IMR-90 (cell line): ENCODE measurements around the gene PYGM. TPM values are rescaled to one million over a fixed set of nuclear protein-coding genes. Genes with fewer than 3 reads are reported as not detected.

Experiments used
- ATAC-seq: fragments of 200-7000 bp; cut with Tn5 transposase; 2 replicates; pipeline ENCODE4 v1.9.1; 2020; ENCODE audit warnings: low read depth, mild to moderate bottlenecking, moderate library complexity
- BruUV-seq: library from RNA; stranded (reverse); fragments of 400-500 nt; replicated peaks from 2 replicates; lab custom pipeline; 2021; lab: Mats Ljungman, UMichigan
- CTCF ChIA-PET: fragments of 300-600 bp; formaldehyde crosslinking; extraction: SDS; loops from one replicate; lab custom pipeline; 2021; ENCODE audit warnings: antibody characterized with exemption; lab: Yijun Ruan, JAX
- POLR2A ChIA-PET: fragments of 300-600 bp; sonication (Branson Sonifier 250); formaldehyde crosslinking; loops from one replicate; lab custom pipeline; 2022; ENCODE audit warnings: antibody characterized with exemption; ENCODE audit not compliant: unreplicated experiment; lab: Charles Lee
- DNase-seq: peaks from one replicate; pipeline ENCODE4 v3.0.0; 2013
- H2AFZ ChIP-seq: replicated peaks from 2 replicates; pipeline ENCODE3; 2013; ENCODE audit warnings: low read length, mild to moderate bottlenecking; ENCODE audit not compliant: poor library complexity
- H2AK5ac ChIP-seq: 2 replicates; pipeline ENCODE4 v1.6.1; 2013; ENCODE audit warnings: low read depth, low read length, inconsistent platforms
- H2AK9ac ChIP-seq: replicated peaks from 2 replicates; pipeline ENCODE3; 2013; ENCODE audit warnings: mild to moderate bottlenecking, low read depth, low read length, moderate library complexity; ENCODE audit not compliant: poor library complexity
- H2BK120ac ChIP-seq: 2 replicates; pipeline ENCODE4 v1.6.1; 2013; ENCODE audit warnings: low read depth, low read length, inconsistent platforms
- H2BK15ac ChIP-seq: 3 replicates; pipeline ENCODE4 v1.6.1; 2013; ENCODE audit warnings: low read depth, low read length, inconsistent platforms
- H2BK20ac ChIP-seq: 2 replicates; pipeline ENCODE4 v1.6.1; 2013; ENCODE audit warnings: low read depth, mild to moderate bottlenecking, inconsistent platforms, low read length, moderate library complexity
- H2BK5ac ChIP-seq: 2 replicates; pipeline ENCODE4 v1.6.1; 2013; ENCODE audit warnings: mild to moderate bottlenecking, low read depth, low read length, inconsistent platforms; ENCODE audit not compliant: poor library complexity, severe bottlenecking
- H3K14ac ChIP-seq: replicated peaks from 2 replicates; pipeline ENCODE4 v1.6.1; 2013; ENCODE audit warnings: low read depth, low read length, inconsistent platforms
- H3K18ac ChIP-seq: 2 replicates; pipeline ENCODE4 v1.6.1; 2013; ENCODE audit warnings: low read depth, low read length, control low read depth
- H3K23ac ChIP-seq: 2 replicates; pipeline ENCODE4 v1.6.1; 2013; ENCODE audit warnings: low read depth, low read length, inconsistent platforms
- H3K27ac ChIP-seq: 2 replicates; pipeline ENCODE4 v1.5.1; 2013; ENCODE audit warnings: mild to moderate bottlenecking, control low read depth, low read length; ENCODE audit not compliant: insufficient read depth
- H3K27me3 ChIP-seq: 2 replicates; pipeline ENCODE4 v1.6.1; 2013; ENCODE audit warnings: low read length; ENCODE audit not compliant: control insufficient read depth, insufficient read depth
- H3K36me3 ChIP-seq: 2 replicates; pipeline ENCODE4 v1.6.1; 2013; ENCODE audit warnings: low read length, mixed read lengths; ENCODE audit not compliant: control insufficient read depth, insufficient read depth
- H3K4ac ChIP-seq: 2 replicates; pipeline ENCODE4 v1.6.1; 2013; ENCODE audit warnings: low read depth, low read length, inconsistent platforms
- H3K4me1 ChIP-seq: 2 replicates; pipeline ENCODE4 v1.6.1; 2013; ENCODE audit warnings: low read length, mixed read lengths; ENCODE audit not compliant: control insufficient read depth, insufficient read depth
- H3K4me2 ChIP-seq: 2 replicates; pipeline ENCODE4 v1.6.1; 2013; ENCODE audit warnings: low read depth, mild to moderate bottlenecking, control low read depth, low read length, moderate library complexity
- H3K4me3 ChIP-seq: 2 replicates; pipeline ENCODE4 v1.5.1; 2013; ENCODE audit warnings: low read depth, mild to moderate bottlenecking, control low read depth, low read length, moderate library complexity; ENCODE audit not compliant: insufficient read depth
- H3K56ac ChIP-seq: 2 replicates; pipeline ENCODE4 v1.6.1; 2013; ENCODE audit warnings: low read length, inconsistent platforms; ENCODE audit not compliant: insufficient read depth; ENCODE audit errors: extremely low read depth
- H3K79me1 ChIP-seq, 2 experiments: 2 replicates each; pipeline ENCODE4 v1.6.1; 2013; ENCODE audit warnings: low read length in 2 of 2, inconsistent platforms in 1 of 2, low read depth in 1 of 2
- H3K9ac ChIP-seq: 2 replicates; pipeline ENCODE4 v1.6.1; 2013; ENCODE audit warnings: low read depth, low read length, control low read depth
- H3K9me1 ChIP-seq: 2 replicates; pipeline ENCODE4 v1.6.1; 2013; ENCODE audit warnings: low read length, inconsistent platforms; ENCODE audit not compliant: insufficient read depth
- H3K9me3 ChIP-seq: 2 replicates; pipeline ENCODE4 v1.6.1; 2013; ENCODE audit warnings: low read length; ENCODE audit not compliant: control insufficient read depth, insufficient read depth
- H4K20me1 ChIP-seq: 2 replicates; pipeline ENCODE4 v1.6.1; 2013; ENCODE audit warnings: low read length, inconsistent platforms; ENCODE audit not compliant: insufficient read depth
- H4K5ac ChIP-seq: 2 replicates; pipeline ENCODE4 v1.6.1; 2013; ENCODE audit warnings: mild to moderate bottlenecking, low read depth, low read length, control low read depth
- H4K8ac ChIP-seq, 2 experiments: 2 replicates each; pipeline ENCODE4 v1.6.1; 2013; ENCODE audit warnings: low read depth in 2 of 2, low read length in 2 of 2, control low read depth in 1 of 2, inconsistent platforms in 1 of 2
- H4K91ac ChIP-seq: 2 replicates; pipeline ENCODE4 v1.6.1; 2013; ENCODE audit warnings: low read depth, low read length, inconsistent platforms; ENCODE audit not compliant: insufficient read depth
- BHLHE40 ChIP-seq: fragments of 150-350 bp; IDR thresholded peaks from 2 replicates; pipeline ENCODE4 v1.6.1; 2016; ENCODE audit warnings: mild to moderate bottlenecking, low read depth, low read length
- MAFK ChIP-seq: IDR thresholded peaks from 2 replicates; pipeline ENCODE4 v1.6.1; 2012; ENCODE audit warnings: low read depth, low read length, improper control_type of control experiment
- MAZ ChIP-seq: IDR thresholded peaks from 2 replicates; pipeline ENCODE4 v1.6.1; 2012; ENCODE audit warnings: low read depth, mild to moderate bottlenecking, low read length, improper control_type of control experiment, moderate library complexity, borderline replicate concordance
- WGBS, 2 experiments: methylation state at CpG; one replicate each; pipeline versions ENCODE4 v1.1.5 to v1.1.7; 2013; ENCODE audit warnings: missing lambda C conversion rate in 2 of 2; ENCODE audit not compliant: insufficient read length in 1 of 2; ENCODE audit errors: extremely low coverage in 2 of 2; 5-methylcytosine and 5-hydroxymethylcytosine counted together
- dilution Hi-C: fragments of 300-500 bp; cut with HindIII; formaldehyde crosslinking; loops from one replicate; pipeline ENCODE4 v1.14.3; 2018; ENCODE audit warnings: low sequenced_read_pairs; ENCODE audit not compliant: unreplicated experiment
- in situ Hi-C: fragments of 300-500 bp; cut with MboI; formaldehyde crosslinking; loops from 3 replicates; pipeline ENCODE4 v1.14.3; 2019; ENCODE audit warnings: low sequenced_read_pairs, inconsistent platforms, mixed read lengths
- intact Hi-C: fragments of 100-400 bp; cut with micrococcal nuclease; formaldehyde crosslinking; loops from 2 replicates; pipeline ENCODE4 v1.10.0; 2022
- polyA plus RNA-seq, 3 experiments: library from polyadenylated mRNA; depleted of rRNA; stranded (reverse); fragments of >200 nt; gene quantifications; 2 replicates each; pipeline ENCODE4 v1.2.3, GENCODE V29; 2012; ENCODE audit warnings: low replicate concordance in 1 of 3
- total RNA-seq: library from RNA; depleted of rRNA; stranded (reverse); fragments of >200 nt; gene quantifications from 2 replicates; pipeline ENCODE4 v1.2.3, GENCODE V29; 2012
- TF ChIP-seq, protein P1 (sequence below): fragments of 150-350 bp; IDR thresholded peaks from 2 replicates; pipeline ENCODE4 v1.6.1; 2016; ENCODE audit warnings: low read depth, mild to moderate bottlenecking, low read length, moderate library complexity, borderline replicate concordance

The PYGM gene
- total and polyA plus RNA-seq, 2 of the 4 experiments (the other 2 are of a cell fraction), result 0.18 to 0.21 TPM

DNA sequence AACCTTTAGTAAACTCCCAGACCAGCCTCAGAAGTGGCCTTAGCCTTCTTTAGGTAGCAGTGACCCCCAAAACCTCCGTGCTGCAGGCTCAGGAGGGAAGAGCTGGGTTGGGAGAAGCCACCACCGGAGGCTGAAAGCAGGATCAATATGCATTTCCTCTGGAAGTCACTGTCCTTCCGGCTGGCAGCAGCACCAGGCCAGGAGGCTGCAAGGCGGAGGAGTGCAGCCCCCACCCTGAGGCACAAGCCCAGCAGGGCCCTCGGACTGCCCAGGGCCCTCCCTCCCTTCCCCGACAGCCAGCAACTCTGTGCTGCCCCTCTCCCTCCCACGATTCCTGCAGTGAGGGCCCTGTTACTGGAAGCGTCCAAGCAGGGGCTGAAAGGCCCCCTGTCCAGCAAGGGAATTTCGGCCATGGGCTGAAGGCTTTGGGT is 33.5 kb downstream of the PYGM start:
- Histone ChIP-seq H3K27ac (no peak overlapping the region), H2BK20ac (no peak overlapping the region), H2AK9ac (no peak overlapping the region), H4K20me1 (no peaks in the 10 kb centered on the region), H3K4me3 (no peak overlapping the region), H2BK120ac (no peak overlapping the region), H3K18ac (no peak overlapping the region), H3K27me3 (peaks cover 54% of the 10 kb centered on the region), H4K8ac (no peak overlapping the region), H3K36me3 (no peaks in the 10 kb centered on the region), H4K5ac (no peak overlapping the region), H3K9me1 (no peaks in the 10 kb centered on the region), H3K9ac (no peak overlapping the region), H3K56ac (no peak overlapping the region), H3K23ac (no peak overlapping the region), H3K4me2 (no peak overlapping the region), H2BK15ac (no peak overlapping the region), H3K9me3 (no peaks in the 10 kb centered on the region), H3K14ac (no peak overlapping the region), H2AK5ac (no peak overlapping the region), H2BK5ac (no peak overlapping the region), H3K79me1 (no peaks in the 10 kb centered on the region), H4K91ac (no peak overlapping the region), H2AFZ (peak overlapping the region; percentile 32), H3K4ac (no peak overlapping the region), H3K4me1 (no peaks in the 10 kb centered on the region)
- BruUV-seq, result no TSS peak
- ChIA-PET POLR2A (no interaction called here), CTCF (no interaction called here)
- in situ Hi-C loops, result no loop called here
- dilution Hi-C loops, result no loop called here
- ATAC-seq, result no peak
- TF ChIP-seq MAZ (no peak), MAFK (no peak), BHLHE40 (no peak)
- TF ChIP-seq, protein P1, sequence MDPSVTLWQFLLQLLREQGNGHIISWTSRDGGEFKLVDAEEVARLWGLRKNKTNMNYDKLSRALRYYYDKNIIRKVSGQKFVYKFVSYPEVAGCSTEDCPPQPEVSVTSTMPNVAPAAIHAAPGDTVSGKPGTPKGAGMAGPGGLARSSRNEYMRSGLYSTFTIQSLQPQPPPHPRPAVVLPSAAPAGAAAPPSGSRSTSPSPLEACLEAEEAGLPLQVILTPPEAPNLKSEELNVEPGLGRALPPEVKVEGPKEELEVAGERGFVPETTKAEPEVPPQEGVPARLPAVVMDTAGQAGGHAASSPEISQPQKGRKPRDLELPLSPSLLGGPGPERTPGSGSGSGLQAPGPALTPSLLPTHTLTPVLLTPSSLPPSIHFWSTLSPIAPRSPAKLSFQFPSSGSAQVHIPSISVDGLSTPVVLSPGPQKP, result no peak
- intact Hi-C loops, result no loop called here
- no CpG with 5 or more reads among the region's 9 CpGs for WGBS, 2 experiments
- no peak for DNase-seq
